UCSD-AML1 (cell line): ENCODE data around the gene GABRG3.

Experiments used
- DNase-seq: peaks from one replicate; lab custom pipeline; 2025; ENCODE audit not compliant: unreplicated experiment; lab: John Stamatoyannopoulos, UW

Gene GABRG3

GRCh38 chr15:27550635-27551034 lies 579.7 kb downstream of the GABRG3 start:
- DNase-seq, result no peak

GRCh38 chr15:27561816-27562215 lies 590.8 kb downstream of the GABRG3 start:
- DNase-seq, result no peak

GRCh38 chr15:27563765-27564370 lies 592.9 kb downstream of the GABRG3 start:
- no peak for DNase-seq

- DNase-seq, result no peak
These were observed 593.7 kb downstream of the GABRG3 start for GRCh38 chr15:27564656-27565055.

GRCh38 chr15:27570746-27571145 lies 599.8 kb downstream of the GABRG3 start:
- DNase-seq, result no peak

- no peak for DNase-seq
These were observed 603.0 kb downstream of the GABRG3 start for GRCh38 chr15:27573805-27574485.

GRCh38 chr15:27574541-27575054 lies 603.6 kb downstream of the GABRG3 start:
- DNase-seq, result no peak

GRCh38 chr15:27575521-27575920 lies 604.5 kb downstream of the GABRG3 start:
- no peak for DNase-seq

- DNase-seq, result no peak
These were observed 605.6 kb downstream of the GABRG3 start for GRCh38 chr15:27576576-27576975.

GRCh38 chr15:27579738-27580137 lies 608.8 kb downstream of the GABRG3 start:
- DNase-seq, result no peak

GRCh38 chr15:27582726-27583410 lies 611.9 kb downstream of the GABRG3 start:
- no peak for DNase-seq

GRCh38 chr15:27583651-27584050 lies 612.7 kb downstream of the GABRG3 start:
- no peak for DNase-seq

GRCh38 chr15:27585041-27585640 lies 614.2 kb downstream of the GABRG3 start:
- DNase-seq, result no peak

- no peak for DNase-seq
These were observed 616.8 kb downstream of the GABRG3 start for GRCh38 chr15:27587810-27588209.

GRCh38 chr15:27589260-27589659 lies 618.3 kb downstream of the GABRG3 start:
- DNase-seq, result no peak

- no peak for DNase-seq
These were observed 618.8 kb downstream of the GABRG3 start for GRCh38 chr15:27589782-27590181.
